ENCODE measurements around the gene NUBP2. TPM values are rescaled to one million over a fixed set of nuclear protein-coding genes. Genes with fewer than 3 reads are reported as not detected.
A peak's percentile ranks its signal among the peaks of the same experiment; 100 is the strongest.

Gene NUBP2
- total RNA-seq, 1 donor from 2014 or later = 66.6 TPM

DNA sequence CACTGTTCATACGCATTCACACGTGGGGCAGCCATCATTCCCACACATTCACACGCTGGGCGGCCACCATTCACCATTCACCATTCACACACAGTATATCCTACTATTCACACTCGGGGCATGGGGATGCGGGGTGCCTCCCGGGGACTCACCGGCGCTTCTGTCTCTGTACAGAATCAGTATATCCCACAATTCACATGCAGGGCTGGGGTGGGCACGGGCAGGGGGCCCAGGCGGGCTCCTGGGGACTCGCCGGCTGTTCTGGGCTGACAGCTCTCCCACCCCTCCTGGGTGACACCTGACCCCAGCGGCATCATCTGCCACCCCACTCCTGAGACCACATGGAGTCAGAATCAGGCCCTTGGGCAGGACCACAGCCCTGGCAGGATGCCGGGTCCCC lies 21.0 kb upstream of the NUBP2 start:
- Mint-ChIP-seq H3K4me1 (ENCODE audit: unreplicated experiment) (no peaks in the 10 kb centered on the region), H3K27me3 (no peaks in the 10 kb centered on the region), H3K27ac (no peak overlapping the region), H3K9me3 (no peaks in the 10 kb centered on the region), H3K4me3 (no peak overlapping the region), H3K36me3 (no peaks in the 10 kb centered on the region)
- DNase-seq (ENCODE audit: extremely low spot score, unreplicated experiment) = no peak
- TF ChIP-seq, protein P1, sequence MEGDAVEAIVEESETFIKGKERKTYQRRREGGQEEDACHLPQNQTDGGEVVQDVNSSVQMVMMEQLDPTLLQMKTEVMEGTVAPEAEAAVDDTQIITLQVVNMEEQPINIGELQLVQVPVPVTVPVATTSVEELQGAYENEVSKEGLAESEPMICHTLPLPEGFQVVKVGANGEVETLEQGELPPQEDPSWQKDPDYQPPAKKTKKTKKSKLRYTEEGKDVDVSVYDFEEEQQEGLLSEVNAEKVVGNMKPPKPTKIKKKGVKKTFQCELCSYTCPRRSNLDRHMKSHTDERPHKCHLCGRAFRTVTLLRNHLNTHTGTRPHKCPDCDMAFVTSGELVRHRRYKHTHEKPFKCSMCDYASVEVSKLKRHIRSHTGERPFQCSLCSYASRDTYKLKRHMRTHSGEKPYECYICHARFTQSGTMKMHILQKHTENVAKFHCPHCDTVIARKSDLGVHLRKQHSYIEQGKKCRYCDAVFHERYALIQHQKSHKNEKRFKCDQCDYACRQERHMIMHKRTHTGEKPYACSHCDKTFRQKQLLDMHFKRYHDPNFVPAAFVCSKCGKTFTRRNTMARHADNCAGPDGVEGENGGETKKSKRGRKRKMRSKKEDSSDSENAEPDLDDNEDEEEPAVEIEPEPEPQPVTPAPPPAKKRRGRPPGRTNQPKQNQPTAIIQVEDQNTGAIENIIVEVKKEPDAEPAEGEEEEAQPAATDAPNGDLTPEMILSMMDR (conservative IDR thresholded peaks at IDR 0.05) = no peak

DNA sequence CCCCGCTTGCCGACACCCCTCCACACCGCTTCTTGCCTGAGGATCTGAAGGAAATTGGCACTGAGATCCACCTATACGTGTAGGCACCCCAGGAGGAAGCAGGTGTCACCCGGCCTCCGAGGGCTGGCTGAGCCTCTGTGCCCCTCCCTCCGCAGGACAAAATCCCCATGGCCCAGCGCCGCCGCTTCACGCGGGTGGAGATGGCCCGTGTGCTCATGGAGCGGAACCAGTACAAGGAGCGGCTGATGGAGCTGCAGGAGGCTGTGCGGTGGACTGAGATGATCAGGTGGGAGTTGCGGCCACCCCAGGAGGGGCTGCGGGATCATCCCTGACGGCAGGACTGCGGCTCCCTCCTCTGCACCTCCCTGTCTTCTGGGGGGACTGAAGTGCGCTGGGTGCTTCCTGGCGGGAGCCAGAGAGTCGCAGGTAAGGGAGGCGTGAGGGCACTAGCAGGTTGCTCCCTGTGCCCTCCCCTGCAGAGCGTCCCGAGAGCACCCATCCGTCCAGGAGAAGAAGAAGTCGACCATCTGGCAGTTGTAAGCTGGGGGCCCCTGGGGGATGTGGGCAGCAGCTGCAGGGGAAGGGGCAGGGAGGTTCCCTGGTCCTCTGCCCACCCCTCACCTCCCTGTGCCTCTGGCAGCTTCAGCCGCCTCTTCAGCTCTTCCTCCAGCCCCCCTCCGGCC lies 20.4 kb upstream of the NUBP2 start:
- Mint-ChIP-seq H3K4me3 (no peak overlapping the region), H3K27me3 (no peaks in the 10 kb centered on the region), H3K4me1 (ENCODE audit: unreplicated experiment) (no peaks in the 10 kb centered on the region), H3K36me3 (no peaks in the 10 kb centered on the region), H3K9me3 (no peaks in the 10 kb centered on the region), H3K27ac (no peak overlapping the region)
- TF ChIP-seq, protein P1 (conservative IDR thresholded peaks at IDR 0.05) = no peak
- no peak for DNase-seq (ENCODE audit: extremely low spot score, unreplicated experiment)

DNA sequence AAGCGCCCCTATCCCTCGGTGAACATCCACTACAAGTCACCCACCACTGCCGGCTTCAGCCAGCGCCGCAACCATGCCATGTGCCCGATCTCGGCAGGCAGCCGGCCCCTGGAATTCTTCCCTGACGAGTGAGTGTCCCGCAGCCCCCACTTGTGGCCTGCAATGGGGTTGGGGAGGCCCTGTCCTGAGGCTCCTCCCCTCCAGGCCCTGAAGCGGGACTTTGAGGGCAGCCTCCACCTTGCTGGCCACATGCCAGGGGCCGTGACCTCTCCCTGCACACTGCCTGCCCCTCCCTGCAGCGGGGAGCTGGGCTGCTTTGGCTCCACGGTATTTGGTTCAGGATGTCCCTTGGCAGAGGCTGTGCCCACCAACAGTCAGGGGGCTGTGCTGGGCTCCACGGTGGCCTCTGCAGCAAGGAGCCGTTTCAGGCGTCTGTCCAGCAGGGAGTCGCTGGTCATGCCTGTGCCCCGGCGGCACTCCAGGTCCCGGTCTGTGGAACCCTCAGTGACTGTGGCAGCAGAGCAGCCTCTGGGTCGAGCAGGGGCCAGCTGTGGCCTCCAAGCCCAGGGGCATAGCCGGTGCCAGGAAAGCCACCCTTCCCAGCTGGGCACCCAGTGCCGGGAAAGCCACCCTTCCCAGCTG lies 19.8 kb upstream of the NUBP2 start:
- Mint-ChIP-seq H3K27ac (no peak overlapping the region), H3K4me1 (ENCODE audit: unreplicated experiment) (no peaks in the 10 kb centered on the region), H3K9me3 (no peaks in the 10 kb centered on the region), H3K36me3 (no peaks in the 10 kb centered on the region), H3K27me3 (no peaks in the 10 kb centered on the region), H3K4me3 (no peak overlapping the region)
- DNase-seq (ENCODE audit: extremely low spot score, unreplicated experiment) = no peak
- TF ChIP-seq, protein P1 (conservative IDR thresholded peaks at IDR 0.05) = no peak

DNA sequence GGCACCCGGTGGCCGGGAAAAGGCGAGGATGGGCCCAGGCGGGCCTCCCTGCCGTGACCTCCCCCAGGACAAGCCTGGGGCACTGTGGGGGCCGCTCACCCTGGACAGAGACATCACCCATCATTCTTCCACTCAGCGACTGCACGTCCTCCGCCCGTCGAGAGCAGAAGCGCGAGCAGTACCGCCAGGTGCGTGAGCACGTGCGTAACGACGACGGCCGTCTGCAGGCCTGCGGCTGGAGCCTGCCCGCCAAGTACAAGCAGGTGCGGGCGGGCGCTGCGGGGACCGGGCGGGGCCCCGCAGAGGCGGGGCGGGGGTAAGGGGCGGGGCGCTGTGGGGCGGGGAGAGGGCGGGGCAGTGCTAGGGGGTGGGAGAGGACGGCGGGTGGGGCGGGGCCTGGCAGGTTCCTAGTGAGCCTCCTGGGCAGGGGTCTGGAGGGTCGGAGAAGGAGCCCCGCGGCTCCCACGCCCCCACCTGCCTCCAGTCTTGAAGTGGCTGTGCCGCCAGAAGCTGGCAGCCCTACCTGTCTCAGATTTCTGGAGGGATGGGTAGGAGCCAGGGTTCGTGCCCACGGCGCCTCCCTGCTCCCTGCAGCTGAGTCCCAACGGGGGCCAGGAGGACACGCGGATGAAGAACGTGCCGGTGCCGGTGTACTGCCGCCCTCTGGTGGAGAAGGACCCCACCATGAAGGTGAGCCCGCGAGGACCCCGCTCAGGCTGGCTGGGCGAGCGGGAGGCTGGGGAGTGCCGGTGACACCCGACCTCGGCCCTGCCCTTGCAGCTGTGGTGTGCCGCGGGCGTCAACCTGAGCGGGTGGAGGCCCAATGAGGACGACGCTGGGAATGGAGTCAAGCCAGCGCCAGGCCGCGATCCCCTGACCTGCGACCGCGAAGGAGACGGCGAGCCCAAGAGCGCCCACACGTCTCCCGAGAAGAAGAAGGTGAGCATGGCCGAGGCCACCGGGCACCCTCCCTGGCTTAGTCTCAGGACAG lies 18.9 kb upstream of the NUBP2 start:
- no peak overlapping the region for H3K4me3 Mint-ChIP-seq
- no peaks in the 10 kb centered on the region for H3K9me3 Mint-ChIP-seq
- H3K4me1 Mint-ChIP-seq (ENCODE audit: unreplicated experiment) = no peaks in the 10 kb centered on the region
- DNase-seq (ENCODE audit: extremely low spot score, unreplicated experiment) = no peak
- H3K27me3 Mint-ChIP-seq = no peaks in the 10 kb centered on the region
- TF ChIP-seq, protein P1 (conservative IDR thresholded peaks at IDR 0.05) = peak; percentile 69
- no peak overlapping the region for H3K27ac Mint-ChIP-seq
- no peaks in the 10 kb centered on the region for H3K36me3 Mint-ChIP-seq

DNA sequence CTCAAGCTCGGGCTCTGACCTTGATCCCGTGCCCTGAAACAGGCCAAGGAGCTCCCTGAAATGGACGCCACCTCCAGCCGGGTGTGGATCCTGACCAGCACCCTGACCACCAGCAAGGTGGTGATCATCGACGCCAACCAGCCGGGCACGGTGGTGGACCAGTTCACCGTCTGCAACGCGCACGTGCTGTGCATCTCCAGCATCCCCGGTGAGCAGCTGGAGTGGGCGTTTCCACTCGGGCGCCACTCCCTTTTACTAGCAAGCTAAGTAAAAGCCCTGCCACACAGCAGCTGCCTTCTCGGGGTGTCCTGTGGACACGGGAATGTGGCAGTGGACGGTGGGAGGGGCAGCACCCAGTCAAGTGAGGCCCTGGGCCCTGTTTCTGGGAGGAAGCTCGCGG lies 17.8 kb upstream of the NUBP2 start:
- no peak for DNase-seq (ENCODE audit: extremely low spot score, unreplicated experiment)
- Mint-ChIP-seq H3K36me3 (no peaks in the 10 kb centered on the region), H3K27me3 (no peaks in the 10 kb centered on the region), H3K9me3 (no peaks in the 10 kb centered on the region), H3K27ac (no peak overlapping the region), H3K4me1 (ENCODE audit: unreplicated experiment) (no peaks in the 10 kb centered on the region), H3K4me3 (no peak overlapping the region)
- TF ChIP-seq, protein P1 (conservative IDR thresholded peaks at IDR 0.05) = no peak
